Gastroesophageal sphincter (tissue), 4 donors: ENCODE results near the gene NFATC4. TPM values are rescaled to one million over a fixed set of nuclear protein-coding genes. Genes with fewer than 3 reads are reported as not detected.

Experiments
- ATAC-seq: fragments of 150-250 bp; one replicate; pipeline ENCODE4 v1.9.1; 2016; ENCODE audit warnings: mild to moderate bottlenecking, moderate library complexity
- H3K27ac ChIP-seq, 4 donors: fragments of 200-600 bp; sonication (generic) in 3 of 4; 1 replicate in 3 of 4; 2 replicates in 1 of 4; pipeline ENCODE4 v1.5.1; 2016 to 2019
- H3K27me3 ChIP-seq: fragments of 200-600 bp; sonication (generic); one replicate; pipeline ENCODE4 v1.5.1; 2019
- H3K36me3 ChIP-seq, 2 donors: fragments of 200-600 bp; sonication (generic); one replicate each; pipeline ENCODE4 v1.5.1; 2019; ENCODE audit warnings: control low read depth in 1 of 2
- H3K4me1 ChIP-seq, 3 donors: fragments of 200-600 bp; sonication (generic); 1 replicate in 2 of 3; 2 replicates in 1 of 3; pipeline ENCODE4 v1.5.1; 2016 to 2019; ENCODE audit warnings: control low read depth in 2 of 3
- H3K4me3 ChIP-seq, 2 donors: fragments of 200-600 bp; sonication (generic); one replicate each; pipeline ENCODE4 v1.5.1; 2019; ENCODE audit warnings: mild to moderate bottlenecking in 1 of 2, moderate library complexity in 1 of 2
- H3K9me3 ChIP-seq, 3 donors: fragments of 200-600 bp; sonication (generic); one replicate each; pipeline ENCODE4 v1.5.1; 2017 to 2019; ENCODE audit warnings: control low read depth in 2 of 3
- CTCF ChIP-seq, 4 experiments: fragments of 200-600 bp in 2 of 4; fragments of 450-650 bp in 2 of 4; sonication (generic) in 1 of 4; IDR thresholded peaks; one replicate each; pipeline ENCODE4 v1.5.1; 2017 to 2019; ENCODE audit warnings: antibody characterized with exemption in 4 of 4, mild to moderate bottlenecking in 2 of 4, moderate library complexity in 2 of 4
- EP300 ChIP-seq: sonication (generic); formaldehyde crosslinking; IDR thresholded peaks from one replicate; pipeline ENCODE4 v1.6.1; 2017; ENCODE audit warnings: antibody characterized with exemption, mild to moderate bottlenecking
- POLR2A ChIP-seq, 2 donors: fragments of 450-650 bp; IDR thresholded peaks; one replicate each; pipeline ENCODE4 v1.6.1; 2017; ENCODE audit warnings: antibody characterized with exemption in 2 of 2, mild to moderate bottlenecking in 2 of 2, moderate library complexity in 1 of 2
- POLR2AphosphoS5 ChIP-seq: sonication (generic); formaldehyde crosslinking; IDR thresholded peaks from one replicate; pipeline ENCODE4 v1.6.1; 2017; ENCODE audit warnings: antibody characterized with exemption
- WGBS, 2 donors: methylation state at CpG; one replicate each; pipeline ENCODE4 v1.1.5; 2018; ENCODE audit warnings: low coverage in 1 of 2; 5-methylcytosine and 5-hydroxymethylcytosine counted together
- total RNA-seq, 4 donors: library from RNA; depleted of rRNA; stranded (reverse); fragments of >200 nt; gene quantifications; one replicate each; pipeline ENCODE4 v1.1.0, GENCODE V29; 2016

The NFATC4 gene
- total RNA-seq, 4 donors from 2014 or later: 33.5 to 63.5 (median 57.9) TPM

- no peaks in the 10 kb centered on the region for H3K9me3 ChIP-seq
- TF ChIP-seq POLR2AphosphoS5: no peak
- no peak for TF ChIP-seq EP300
- TF ChIP-seq POLR2A (IDR thresholded peaks at IDR 0.05): no peak
- no peaks in the 10 kb centered on the region for H3K27me3 ChIP-seq
- H3K36me3 ChIP-seq: peaks cover 0 to 63% of the 10 kb centered on the region in 2 donors
- no peak overlapping the region for H3K4me3 ChIP-seq
- WGBS, 2 donors: 36 to 69% methylated on average over 2 to 9 of the region's 12 CpGs
- H3K4me1 ChIP-seq: peaks cover 0 to 65% (median 10%) of the 10 kb centered on the region in 3 donors
- H3K27ac ChIP-seq: peak overlapping the region in 3 of 4 donors; percentile 7 to 46 (median 42)
- ATAC-seq: no peak
Measured at GRCh38 chr14:24372701-24373416, 4.9 kb downstream of the NFATC4 start.

- Histone ChIP-seq H3K4me1 (peaks cover 0 to 33% (median 4%) of the 10 kb centered on the region in 3 donors), H3K36me3 (peaks cover 0 to 66% of the 10 kb centered on the region in 2 donors), H3K27me3 (no peaks in the 10 kb centered on the region), H3K27ac (no peak overlapping the region), H3K4me3 (no peak overlapping the region), H3K9me3 (no peaks in the 10 kb centered on the region)
- TF ChIP-seq POLR2A (IDR thresholded peaks at IDR 0.05) (no peak), EP300 (no peak), CTCF (IDR thresholded peaks at IDR 0.05) (no peak), POLR2AphosphoS5 (no peak)
- ATAC-seq: no peak
- WGBS, 2 donors: 12 to 60% methylated on average over 1 to 4 of the region's 16 CpGs
Measured at GRCh38 chr14:24376448-24377070, 8.6 kb downstream of the NFATC4 start.

GRCh38 chr14:24377126-24377525, 9.1 kb downstream of the NFATC4 start:
- no peak for TF ChIP-seq EP300
- no peak for TF ChIP-seq POLR2AphosphoS5
- TF ChIP-seq CTCF (IDR thresholded peaks at IDR 0.05): no peak
- TF ChIP-seq POLR2A (IDR thresholded peaks at IDR 0.05): no peak
- no peak overlapping the region for H3K4me3 ChIP-seq
- peaks cover 0 to 28% (median 4%) of the 10 kb centered on the region in 3 donors for H3K4me1 ChIP-seq
- H3K27ac ChIP-seq: no peak overlapping the region
- no peaks in the 10 kb centered on the region for H3K9me3 ChIP-seq
- ATAC-seq: no peak
- peaks cover 0 to 60% of the 10 kb centered on the region in 2 donors for H3K36me3 ChIP-seq
- WGBS, 2 donors: 83% methylated on average over 1 of the region's 7 CpGs; no CpG with 5 or more reads in 1 of the 2 donors
- H3K27me3 ChIP-seq: no peaks in the 10 kb centered on the region

- no peak for TF ChIP-seq EP300
- TF ChIP-seq POLR2A (IDR thresholded peaks at IDR 0.05): no peak
- no peak for TF ChIP-seq CTCF (IDR thresholded peaks at IDR 0.05)
- TF ChIP-seq POLR2AphosphoS5: no peak
- no peaks in the 10 kb centered on the region for H3K9me3 ChIP-seq
- peak overlapping the region in 3 of 4 donors; percentile 8 to 53 (median 19) for H3K27ac ChIP-seq
- peaks cover 0 to 55% of the 10 kb centered on the region in 2 donors for H3K36me3 ChIP-seq
- WGBS, 2 donors: 30 to 40% methylated on average over 1 to 2 of the region's 2 CpGs
- no peaks in the 10 kb centered on the region for H3K27me3 ChIP-seq
- no peak overlapping the region for H3K4me3 ChIP-seq
- ATAC-seq: peak; percentile 22
- peaks cover 0 to 22% (median 4%) of the 10 kb centered on the region in 3 donors for H3K4me1 ChIP-seq
Measured at GRCh38 chr14:24377657-24378056, 9.7 kb downstream of the NFATC4 start.

- WGBS, 2 donors: 65% methylated on average over 2 of the region's 3 CpGs; no CpG with 5 or more reads in 1 of the 2 donors
- peaks cover 0 to 48% of the 10 kb centered on the region in 2 donors for H3K36me3 ChIP-seq
- no peak for ATAC-seq
Measured at GRCh38 chr14:24378327-24378726, 10.3 kb downstream of the NFATC4 start.

More at GRCh38 chr14:24378327-24378726, 10.3 kb downstream of the NFATC4 start:
- H3K27me3 ChIP-seq: no peaks in the 10 kb centered on the region
- no peak for TF ChIP-seq POLR2A (IDR thresholded peaks at IDR 0.05)
- no peak for TF ChIP-seq CTCF (IDR thresholded peaks at IDR 0.05)
- no peak for TF ChIP-seq POLR2AphosphoS5
- no peak for TF ChIP-seq EP300
- H3K4me1 ChIP-seq: peaks cover 0 to 16% (median 4%) of the 10 kb centered on the region in 3 donors
- H3K9me3 ChIP-seq: no peaks in the 10 kb centered on the region
- H3K27ac ChIP-seq: peak overlapping the region in 1 of 4 donors; percentile 8
- no peak overlapping the region for H3K4me3 ChIP-seq
